Measurements from ENCODE around the gene PCMTD2. TPM values are rescaled to one million over a fixed set of nuclear protein-coding genes. Genes with fewer than 3 reads are reported as not detected.

Gene PCMTD2
- total and polyA plus RNA-seq, 2 experiments from 2014 or later = 37.7 to 79.2 TPM

GRCh38 chr20:64250027-64250426, 5.5 kb upstream of the PCMTD2 start:
- Histone ChIP-seq H3K36me3 (replicated peaks; ENCODE audit: insufficient read depth, low read depth) (no peaks in the 10 kb centered on the region), H3K9me3 (ENCODE audit: low read depth) (no peaks in the 10 kb centered on the region), H3K4me1 (ENCODE audit: insufficient read depth) (peaks cover 4% of the 10 kb centered on the region), H3K4me3 (no peak overlapping the region), H3K27me3 (peaks cover 5% of the 10 kb centered on the region), H3K9me2 (replicated peaks; ENCODE audit: insufficient read depth) (no peaks in the 10 kb centered on the region), H3K79me2 (no peaks in the 10 kb centered on the region), H3K4me2 (no peak overlapping the region), H3K27ac (no peak overlapping the region), H4K20me1 (ENCODE audit: insufficient read depth, poor library complexity, severe bottlenecking) (no peaks in the 10 kb centered on the region), H2AFZ (no peak overlapping the region)
- TF ChIP-seq EZH2phosphoT487 (IDR thresholded peaks at IDR 0.05; ENCODE audit: low read depth, severe bottlenecking, unreplicated experiment) (no peak), EZH2 (IDR thresholded peaks at IDR 0.05; ENCODE audit: borderline replicate concordance) (no peak), CTCF (IDR thresholded peaks at IDR 0.05; ENCODE audit: poor library complexity) (no peak)
- WGBS (ENCODE audit: low lambda C conversion rate, missing lambda C conversion rate) = 93% methylated on average over 2 of the region's 2 CpGs
- DNase-seq (ENCODE audit: low spot score) = no peak

- Histone ChIP-seq H3K27ac (no peak overlapping the region), H2AFZ (no peak overlapping the region), H3K36me3 (replicated peaks; ENCODE audit: insufficient read depth, low read depth) (no peaks in the 10 kb centered on the region), H3K79me2 (peaks cover 23% of the 10 kb centered on the region), H3K9me3 (ENCODE audit: low read depth) (no peaks in the 10 kb centered on the region), H4K20me1 (ENCODE audit: insufficient read depth, poor library complexity, severe bottlenecking) (no peaks in the 10 kb centered on the region), H3K9me2 (replicated peaks; ENCODE audit: insufficient read depth) (no peaks in the 10 kb centered on the region), H3K4me3 (no peak overlapping the region), H3K27me3 (peaks cover 5% of the 10 kb centered on the region), H3K4me1 (ENCODE audit: insufficient read depth) (peaks cover 19% of the 10 kb centered on the region), H3K4me2 (no peak overlapping the region)
- WGBS (ENCODE audit: low lambda C conversion rate, missing lambda C conversion rate) = 96% methylated on average over 4 of the region's 4 CpGs
- no peak for DNase-seq (ENCODE audit: low spot score)
- TF ChIP-seq EZH2 (IDR thresholded peaks at IDR 0.05; ENCODE audit: borderline replicate concordance) (no peak), CTCF (IDR thresholded peaks at IDR 0.05; ENCODE audit: poor library complexity) (no peak), EZH2phosphoT487 (IDR thresholded peaks at IDR 0.05; ENCODE audit: low read depth, severe bottlenecking, unreplicated experiment) (no peak)
Observed at GRCh38 chr20:64253000-64253383, 2.6 kb upstream of the PCMTD2 start.

- Histone ChIP-seq H3K27ac (peak overlapping the region; percentile 35), H3K9me2 (replicated peaks; ENCODE audit: insufficient read depth) (no peaks in the 10 kb centered on the region), H4K20me1 (ENCODE audit: insufficient read depth, poor library complexity, severe bottlenecking) (no peaks in the 10 kb centered on the region), H3K36me3 (replicated peaks; ENCODE audit: insufficient read depth, low read depth) (no peaks in the 10 kb centered on the region), H3K4me2 (no peak overlapping the region), H3K4me3 (no peak overlapping the region), H3K4me1 (ENCODE audit: insufficient read depth) (peaks cover 23% of the 10 kb centered on the region), H2AFZ (peak overlapping the region; percentile 8), H3K27me3 (peaks cover 5% of the 10 kb centered on the region), H3K79me2 (peaks cover 27% of the 10 kb centered on the region), H3K9me3 (ENCODE audit: low read depth) (no peaks in the 10 kb centered on the region)
- DNase-seq (ENCODE audit: low spot score) = no peak
- WGBS (ENCODE audit: low lambda C conversion rate, missing lambda C conversion rate) = 27% methylated on average over 4 of the region's 4 CpGs
- TF ChIP-seq EZH2 (IDR thresholded peaks at IDR 0.05; ENCODE audit: borderline replicate concordance) (no peak), CTCF (IDR thresholded peaks at IDR 0.05; ENCODE audit: poor library complexity) (no peak), EZH2phosphoT487 (IDR thresholded peaks at IDR 0.05; ENCODE audit: low read depth, severe bottlenecking, unreplicated experiment) (no peak)
Observed at GRCh38 chr20:64253443-64253842, 2.1 kb upstream of the PCMTD2 start.

GRCh38 chr20:64254156-64254555, 1.4 kb upstream of the PCMTD2 start:
- DNase-seq (ENCODE audit: low spot score) = no peak
- TF ChIP-seq EZH2 (IDR thresholded peaks at IDR 0.05; ENCODE audit: borderline replicate concordance) (no peak), EZH2phosphoT487 (IDR thresholded peaks at IDR 0.05; ENCODE audit: low read depth, severe bottlenecking, unreplicated experiment) (no peak), CTCF (IDR thresholded peaks at IDR 0.05; ENCODE audit: poor library complexity) (no peak)
- Histone ChIP-seq H3K9me3 (ENCODE audit: low read depth) (no peaks in the 10 kb centered on the region), H3K79me2 (peaks cover 35% of the 10 kb centered on the region), H3K4me2 (no peak overlapping the region), H2AFZ (no peak overlapping the region), H3K27ac (no peak overlapping the region), H3K27me3 (peaks cover 5% of the 10 kb centered on the region), H3K9me2 (replicated peaks; ENCODE audit: insufficient read depth) (no peaks in the 10 kb centered on the region), H3K4me3 (no peak overlapping the region), H3K4me1 (ENCODE audit: insufficient read depth) (peaks cover 24% of the 10 kb centered on the region), H3K36me3 (replicated peaks; ENCODE audit: insufficient read depth, low read depth) (no peaks in the 10 kb centered on the region), H4K20me1 (ENCODE audit: insufficient read depth, poor library complexity, severe bottlenecking) (no peaks in the 10 kb centered on the region)
- WGBS (ENCODE audit: low lambda C conversion rate, missing lambda C conversion rate) = 73% methylated on average over 5 of the region's 5 CpGs

All from hepatocyte (in vitro differentiated cells).